HuH-7 (cell line): ENCODE results near the gene JAM3.
A peak's percentile ranks its signal among the peaks of the same experiment; 100 is the strongest.
"Not testable (repeated sequence)": the region's sequence is repeated elsewhere in the genome, so short reads cannot be mapped to it uniquely, and the experiment has no call there.

Experiments
- DNase-seq: peaks from one replicate; pipeline ENCODE4 v3.0.0; 2011; ENCODE audit warnings: low spot score

The JAM3 gene

DNA sequence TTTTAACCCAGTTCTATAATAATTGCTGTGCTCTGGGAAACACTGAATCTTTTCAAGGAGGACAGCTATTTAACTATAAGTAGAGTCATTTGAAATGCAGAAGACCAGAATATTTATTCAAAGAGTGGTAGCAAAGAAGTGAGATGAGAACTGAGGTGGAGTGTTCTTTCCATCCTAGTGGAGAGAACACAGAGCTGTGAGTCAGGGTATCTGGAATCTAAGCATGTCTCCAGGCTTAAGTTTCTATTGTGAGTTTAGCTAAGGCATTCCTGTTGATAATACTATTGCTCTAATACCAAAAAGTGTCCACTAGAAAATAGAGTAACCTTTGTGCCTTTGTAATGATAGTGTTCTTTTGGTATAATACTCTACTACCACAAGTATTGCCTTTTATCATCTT lies 32.4 kb downstream of the JAM3 start:
- DNase-seq: no peak

DNA sequence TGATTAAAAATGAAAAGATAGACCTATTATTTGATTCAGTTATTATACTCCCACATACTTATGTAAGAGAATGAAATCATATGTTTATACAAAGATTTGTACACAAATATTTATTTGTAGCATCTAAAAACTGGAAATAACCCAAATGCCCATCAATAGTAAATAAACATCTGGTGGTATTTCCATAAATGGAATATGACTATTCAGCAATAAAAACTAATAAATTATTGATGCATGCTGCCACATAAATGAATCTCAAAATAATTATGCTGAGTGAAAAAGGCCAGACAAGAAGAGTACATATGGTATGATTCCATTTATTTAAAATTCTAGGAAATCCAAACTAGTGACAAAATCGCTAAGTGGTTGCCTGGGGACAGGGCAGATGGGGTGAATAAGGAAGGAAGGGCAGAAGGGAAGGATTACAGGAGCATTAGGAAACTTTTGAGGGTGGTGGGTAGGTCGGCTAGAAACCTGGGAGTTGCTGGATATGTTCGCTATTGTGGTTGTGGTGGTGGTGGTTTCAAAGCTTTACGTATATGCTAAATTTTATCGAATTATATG lies 41.5 kb downstream of the JAM3 start:
- DNase-seq: no peak

DNA sequence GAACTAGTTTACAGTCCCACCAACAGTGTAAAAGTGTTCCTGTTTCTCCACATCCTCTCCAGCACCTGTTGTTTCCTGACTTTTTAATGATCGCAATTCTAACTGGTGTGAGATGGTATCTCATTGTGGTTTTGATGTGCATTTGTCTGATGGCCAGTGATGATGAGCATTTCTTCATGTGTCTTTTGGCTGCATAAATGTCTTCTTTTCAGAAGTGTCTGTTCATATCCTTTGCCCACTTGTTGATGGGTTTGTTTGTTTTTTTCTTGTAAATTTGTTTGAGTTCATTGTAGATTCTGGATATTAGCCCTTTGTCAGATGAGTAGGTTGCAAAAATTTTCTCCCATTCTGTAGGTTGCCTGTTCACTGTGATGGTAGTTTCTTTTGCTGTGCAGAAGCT lies 44.9 kb downstream of the JAM3 start:
- DNase-seq: not testable (repeated sequence)

DNA sequence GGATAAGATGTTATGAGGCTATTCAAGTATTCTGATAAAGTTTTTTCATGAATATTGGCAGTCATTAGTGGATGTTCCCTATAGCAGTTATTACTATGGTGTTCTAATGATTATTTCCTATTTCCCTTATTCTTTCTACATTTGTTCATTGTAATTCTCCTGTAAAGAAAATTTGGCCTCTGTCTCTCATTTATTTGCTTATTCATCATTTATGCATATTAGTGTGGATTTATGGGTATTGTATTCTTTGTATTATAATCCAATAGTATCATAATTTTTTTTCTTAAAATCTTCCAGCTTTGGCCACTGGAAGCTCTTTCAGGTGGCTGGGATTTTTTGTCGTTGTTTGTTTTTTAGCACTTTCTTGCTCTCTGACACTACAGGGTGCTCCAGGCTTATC lies 47.3 kb downstream of the JAM3 start:
- no peak for DNase-seq

DNA sequence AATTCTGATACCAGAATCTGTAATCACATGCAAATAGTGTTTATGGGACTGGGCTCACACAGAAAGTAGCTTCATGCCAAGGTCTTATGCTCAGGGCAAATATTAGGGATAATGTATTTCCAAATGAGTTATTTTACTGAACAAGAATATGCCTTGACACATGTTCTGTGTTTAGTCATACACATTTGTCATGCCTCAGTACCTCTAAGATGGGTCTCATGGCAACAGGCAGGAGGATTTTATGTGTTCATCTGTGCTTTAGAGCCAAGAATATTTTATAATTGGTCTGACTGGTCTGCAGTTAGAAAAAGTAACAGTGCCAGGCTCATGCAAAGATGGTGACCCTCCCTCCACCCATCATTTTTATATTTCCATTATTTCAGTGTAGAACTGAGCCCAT lies 49.1 kb downstream of the JAM3 start:
- DNase-seq: no peak

DNA sequence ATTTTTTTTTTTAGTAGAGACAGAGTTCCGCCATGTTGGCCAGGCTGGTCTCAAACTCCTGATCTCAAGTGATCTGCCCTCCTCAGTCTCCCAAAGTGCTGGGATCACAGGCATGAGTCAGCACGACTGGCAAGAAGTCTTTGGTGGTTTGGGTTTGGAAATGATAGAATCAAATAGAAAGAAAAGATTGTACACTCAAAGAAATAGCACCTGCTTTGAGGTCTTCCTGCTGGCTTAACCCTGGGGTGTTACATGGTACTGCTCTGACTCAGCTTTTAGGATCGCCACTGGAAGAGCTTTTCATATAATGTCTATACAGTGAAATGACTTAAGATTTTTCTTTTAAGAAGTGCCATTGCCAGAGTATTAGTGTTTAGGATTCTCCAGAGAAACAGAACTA lies 50.2 kb downstream of the JAM3 start:
- DNase-seq: no peak

DNA sequence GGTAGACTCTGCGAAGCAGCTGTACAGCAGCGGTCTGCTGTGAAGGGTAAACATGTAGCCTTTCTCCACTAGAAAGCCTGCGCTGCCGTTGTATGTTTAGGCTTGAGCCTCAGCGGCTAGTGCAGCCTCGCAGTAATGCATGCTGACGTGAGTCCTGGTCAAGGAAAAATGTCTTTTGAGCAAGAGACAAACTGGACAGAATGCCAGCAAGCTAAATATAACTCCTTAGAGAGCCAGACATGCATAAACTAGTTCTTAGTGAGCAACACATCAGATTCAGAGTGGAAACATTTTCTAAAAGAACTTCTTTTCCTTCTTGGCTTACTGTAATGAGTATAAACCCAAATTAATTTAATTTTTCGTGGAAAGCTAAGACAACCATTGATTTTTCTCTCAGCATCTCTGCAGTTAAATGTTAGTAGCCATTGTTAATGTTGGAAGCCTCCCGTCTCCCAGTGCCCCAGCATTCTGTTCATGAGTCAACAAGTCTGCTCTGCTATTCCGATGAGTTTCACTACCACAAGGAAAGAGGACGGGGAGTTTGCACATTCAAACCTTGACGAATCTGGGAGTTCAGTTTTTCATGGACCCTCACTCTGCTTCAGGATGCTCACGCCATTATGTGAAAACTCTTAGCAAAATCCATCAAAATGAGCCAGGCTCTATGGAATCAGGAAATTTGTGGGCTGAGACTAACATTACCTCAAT lies 51.4 kb downstream of the JAM3 start:
- DNase-seq: no peak

DNA sequence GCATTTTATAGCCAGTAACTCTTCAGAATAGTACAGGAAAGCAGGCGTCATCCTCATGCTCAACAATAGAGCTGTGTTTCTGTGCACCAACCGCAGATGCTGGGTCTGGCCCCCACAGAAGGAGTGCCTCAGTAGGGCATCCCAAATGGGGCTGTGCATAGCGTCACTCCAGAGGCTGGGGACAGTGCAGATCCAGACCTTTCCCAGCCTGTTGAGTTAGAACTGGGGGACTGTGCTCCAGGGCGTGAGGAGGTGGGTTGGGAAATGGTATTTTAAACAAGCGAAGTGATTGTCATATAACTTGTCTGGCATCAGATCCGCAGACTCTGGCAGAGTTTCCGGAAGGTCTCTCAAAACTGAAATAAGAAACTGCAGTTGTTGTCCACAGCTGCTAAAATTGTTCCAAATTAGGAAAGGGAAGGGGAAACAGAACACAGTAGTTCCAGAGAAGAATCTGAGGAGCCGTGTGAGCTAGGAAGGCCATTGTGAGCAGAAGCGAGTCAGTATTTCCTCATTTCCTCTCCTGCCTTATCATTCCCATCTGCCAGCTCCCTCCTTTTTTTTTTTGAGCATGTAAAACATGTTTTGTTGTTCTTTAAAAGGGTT lies 52.2 kb downstream of the JAM3 start:
- no peak for DNase-seq

DNA sequence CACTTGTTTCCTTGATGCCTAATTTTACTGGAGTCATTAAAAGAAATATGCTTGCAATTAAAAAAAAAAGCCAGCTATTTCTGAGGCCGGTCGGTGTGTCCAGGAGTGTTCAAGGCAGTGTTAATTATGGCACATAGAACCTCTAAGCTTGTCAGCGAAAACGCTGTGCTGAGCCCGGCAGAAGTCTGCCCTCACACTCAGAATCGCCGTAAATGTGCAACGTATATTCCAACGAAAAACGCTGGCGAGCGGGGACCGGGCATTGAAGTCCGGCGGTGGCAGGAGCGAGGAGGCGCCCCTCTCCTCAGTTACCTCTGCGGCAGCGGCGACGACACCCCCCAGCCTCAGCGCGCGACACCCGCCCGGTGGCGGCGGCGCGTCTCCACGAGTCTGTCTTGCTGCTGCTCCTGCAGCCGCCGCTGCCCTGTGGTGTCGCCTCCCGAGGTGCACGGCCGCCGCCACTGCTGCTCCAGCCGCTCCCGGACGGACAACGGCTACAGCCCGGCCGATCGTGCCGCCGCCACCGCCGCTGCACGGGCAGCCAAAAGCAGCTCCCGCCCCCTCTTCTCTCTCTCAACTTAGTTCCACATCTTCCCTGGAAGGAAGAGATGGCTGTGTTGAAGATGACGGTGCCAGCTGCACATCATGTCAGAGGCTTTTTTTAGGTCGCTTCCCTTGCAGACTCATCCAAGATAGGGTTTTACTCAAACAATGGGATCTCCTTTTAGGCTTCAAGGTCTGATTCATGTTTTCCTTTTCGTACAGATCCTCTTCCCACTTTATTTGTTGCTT lies 56.0 kb downstream of the JAM3 start:
- DNase-seq: no peak

DNA sequence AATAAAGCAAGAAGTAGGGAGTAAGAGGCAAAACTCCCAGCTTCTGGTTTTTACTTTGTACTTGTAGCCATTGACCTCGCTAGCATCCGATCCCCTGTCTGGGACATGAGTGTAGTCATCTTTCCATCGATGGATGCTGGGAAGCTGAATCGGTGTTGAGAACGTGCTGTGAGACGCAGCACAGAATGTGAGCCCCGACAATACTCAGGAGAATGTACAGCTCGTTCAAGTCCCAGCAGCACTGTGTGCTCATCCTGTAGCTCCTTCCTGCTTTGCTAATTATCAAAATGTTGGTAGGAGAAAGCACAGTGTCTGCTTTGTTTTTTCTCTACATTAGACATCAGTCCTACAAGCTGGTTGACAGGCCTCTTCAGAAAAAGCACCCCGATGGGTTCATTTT lies 56.6 kb downstream of the JAM3 start:
- no peak for DNase-seq

DNA sequence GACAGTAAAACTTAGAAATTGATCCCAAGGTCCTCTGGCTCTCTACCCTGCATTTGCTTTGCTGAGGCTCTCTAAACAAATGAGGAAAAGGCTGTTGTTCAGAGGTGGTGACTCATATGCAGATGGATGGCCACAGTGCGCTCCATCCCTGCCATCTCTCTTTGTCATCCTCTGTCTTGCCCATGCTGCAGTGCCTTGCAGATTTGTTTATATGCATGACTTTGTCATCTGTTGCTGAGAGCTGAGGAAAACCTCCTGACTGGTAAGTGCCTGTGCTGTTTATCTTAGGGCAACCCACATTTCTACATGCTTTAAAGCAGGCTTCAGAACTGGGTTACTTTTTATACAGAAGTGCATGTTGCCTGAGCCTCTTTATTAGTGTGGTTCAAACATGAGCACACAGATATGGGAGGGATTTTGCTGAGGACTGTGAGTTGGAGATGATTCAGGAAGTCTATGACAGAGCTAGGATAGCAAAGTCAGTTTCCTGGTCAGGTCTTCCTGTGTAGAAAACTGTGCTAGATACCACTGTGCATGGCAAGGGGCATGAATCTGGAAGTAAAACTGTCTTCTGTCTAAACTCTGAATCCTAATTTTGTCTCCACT lies 57.4 kb downstream of the JAM3 start:
- DNase-seq: no peak

DNA sequence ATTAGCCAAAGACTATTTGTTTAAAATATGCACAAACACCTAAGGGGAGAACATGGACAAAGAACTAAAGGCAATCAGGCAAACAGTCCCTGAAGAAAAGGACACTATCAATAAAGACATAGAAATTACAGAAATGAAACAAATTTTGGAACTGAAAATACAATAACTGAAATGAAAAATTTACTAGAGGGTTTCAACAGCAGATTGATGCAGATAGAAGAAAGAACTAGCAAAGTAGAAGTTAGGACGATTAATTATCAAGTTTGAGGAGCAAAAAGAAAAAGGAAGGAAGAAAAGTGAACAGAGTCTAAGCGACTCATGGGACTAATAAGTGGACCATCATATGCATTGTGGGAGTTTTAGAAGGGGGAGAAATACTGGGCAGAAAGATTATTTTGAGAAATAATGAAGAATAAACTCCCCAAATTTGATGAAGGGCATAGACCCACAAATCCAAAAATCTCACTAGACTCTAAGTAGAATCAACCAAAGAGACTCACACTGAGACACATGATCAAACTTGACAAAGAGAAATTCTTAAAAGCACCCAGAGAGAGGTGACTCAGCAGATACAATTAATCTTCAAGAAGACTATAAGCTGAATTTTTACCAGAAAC lies 62.9 kb downstream of the JAM3 start:
- no peak for DNase-seq

DNA sequence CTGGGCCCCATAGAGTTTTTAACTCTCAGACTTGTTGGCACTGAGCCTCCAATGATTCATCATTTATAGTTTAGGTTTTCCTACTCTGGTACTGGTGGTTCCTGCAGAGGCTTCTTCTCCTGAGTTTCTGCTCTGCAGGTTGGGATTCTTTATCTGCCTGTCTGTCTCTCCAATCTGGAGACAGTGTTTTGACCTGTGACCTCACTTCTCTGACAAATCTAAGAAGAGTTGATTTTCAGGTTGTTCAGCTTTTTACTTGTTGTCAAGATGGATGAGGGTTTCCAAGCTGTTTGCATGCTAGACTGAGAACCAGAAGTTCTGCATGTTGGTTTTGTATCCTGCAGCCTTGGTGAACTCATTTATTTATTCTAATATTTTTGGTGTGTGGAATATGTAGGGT lies 63.9 kb downstream of the JAM3 start:
- no peak for DNase-seq

DNA sequence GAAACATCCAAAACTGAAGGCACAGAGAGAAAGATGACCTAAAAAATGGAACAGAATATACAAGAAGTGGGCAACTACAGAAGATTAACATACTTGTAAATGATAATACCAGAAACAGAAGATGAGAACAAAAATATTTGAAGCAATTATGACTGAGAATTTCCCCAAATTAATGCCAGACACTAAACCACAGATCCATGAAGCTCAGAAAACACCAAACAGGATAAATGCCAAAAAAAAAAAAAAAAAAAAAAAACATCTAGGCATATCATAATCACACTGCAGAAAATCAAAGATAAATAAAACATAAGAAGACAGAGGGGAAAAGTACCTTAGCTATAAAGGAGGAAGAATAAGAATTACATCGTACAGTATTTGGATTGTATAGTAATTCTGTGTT lies 65.3 kb downstream of the JAM3 start:
- DNase-seq: no peak

DNA sequence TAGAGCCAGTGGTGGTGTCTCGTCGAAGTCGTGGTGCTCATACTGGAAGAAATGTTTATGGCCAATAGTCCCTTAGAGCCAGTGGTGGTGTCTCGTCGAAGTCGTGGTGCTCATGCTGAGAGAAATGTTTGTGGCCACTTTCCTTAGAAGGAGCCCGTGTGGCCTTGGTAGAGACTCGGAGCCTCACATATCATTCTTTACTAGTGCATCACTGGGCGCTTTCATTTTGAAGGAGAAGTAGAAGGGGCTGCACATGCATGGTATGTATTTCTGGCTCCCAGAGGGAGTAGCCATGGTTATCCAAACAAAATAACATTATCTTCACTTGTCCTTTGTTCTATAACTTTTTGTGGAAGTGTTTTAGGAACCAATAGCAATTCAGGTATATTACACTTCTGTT lies 69.5 kb downstream of the JAM3 start:
- no peak for DNase-seq

DNA sequence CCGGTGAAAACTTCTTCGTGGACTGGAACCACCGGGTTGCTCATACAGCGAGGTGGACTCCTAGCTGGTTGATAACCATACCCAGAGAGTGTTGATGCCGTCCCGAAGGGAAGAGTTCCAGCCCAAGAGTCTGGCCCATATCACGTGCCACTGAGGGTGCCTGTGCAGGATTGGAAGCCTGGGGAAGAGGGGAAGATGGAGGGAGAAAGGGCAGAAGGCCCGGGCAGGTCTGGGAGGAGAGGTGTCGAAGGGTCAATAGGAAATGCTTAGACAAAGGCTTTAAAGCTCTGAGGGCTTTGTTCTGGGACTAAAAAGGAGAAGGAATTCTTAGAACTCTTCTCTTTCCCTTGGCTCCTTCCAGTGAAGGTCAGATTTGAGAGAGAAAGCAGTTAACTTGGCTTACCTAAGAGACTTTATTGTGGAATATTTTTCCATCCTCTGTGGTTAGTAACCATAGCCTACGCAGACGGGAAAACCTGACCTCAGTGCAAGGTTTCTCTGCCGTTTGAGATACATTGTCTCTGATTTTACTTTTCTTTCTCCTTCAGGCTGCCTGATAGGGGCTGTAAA lies 70.5 kb downstream of the JAM3 start:
- no peak for DNase-seq

DNA sequence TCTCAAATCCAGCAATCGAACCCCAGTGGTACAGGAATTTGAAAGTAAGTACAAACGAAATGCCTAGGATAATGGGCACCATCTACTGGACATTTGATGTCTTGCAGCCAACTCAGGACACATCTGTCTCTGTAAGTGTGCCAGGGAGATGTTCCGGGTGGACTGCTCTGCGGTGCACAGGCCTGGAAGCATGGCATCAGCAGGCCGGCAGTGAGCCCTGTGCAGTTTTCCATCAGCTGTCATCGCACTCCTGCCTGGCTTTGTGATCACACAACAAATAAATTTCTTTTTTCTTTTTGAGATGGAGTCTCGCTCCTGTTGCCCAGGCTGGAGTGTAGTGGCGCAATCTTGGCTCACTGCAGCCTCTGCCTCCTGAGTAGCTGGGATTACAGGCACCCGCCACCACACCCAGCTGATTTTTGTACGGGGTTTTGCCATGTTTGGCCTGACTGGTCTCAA lies 71.0 kb downstream of the JAM3 start:
- DNase-seq: peak; percentile 50

DNA sequence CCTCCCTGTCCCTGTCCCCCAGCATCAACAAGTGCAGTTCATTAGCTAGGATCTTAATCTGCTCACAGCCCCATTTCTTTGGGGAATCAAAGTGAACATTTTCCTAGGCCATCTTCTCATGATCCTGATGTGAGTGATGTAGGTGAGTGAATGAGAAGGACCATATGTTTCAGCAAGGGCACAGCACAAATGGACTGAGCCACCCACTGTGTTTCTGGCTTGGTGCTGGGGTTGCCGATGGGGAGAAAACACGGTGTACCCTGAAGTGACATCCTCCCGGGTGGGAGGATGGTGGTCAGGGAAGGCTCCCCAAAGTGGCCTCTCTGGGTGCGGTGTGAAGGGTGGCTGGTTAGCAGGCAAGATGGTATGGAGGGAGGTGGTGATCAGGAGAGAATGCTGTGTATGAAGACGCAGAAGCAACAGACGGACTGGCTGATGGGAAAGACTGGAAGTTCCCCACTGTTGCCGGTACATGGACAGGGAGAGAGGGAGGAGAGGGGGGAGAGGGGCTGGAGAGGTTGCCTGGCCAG lies 72.2 kb downstream of the JAM3 start:
- no peak for DNase-seq

DNA sequence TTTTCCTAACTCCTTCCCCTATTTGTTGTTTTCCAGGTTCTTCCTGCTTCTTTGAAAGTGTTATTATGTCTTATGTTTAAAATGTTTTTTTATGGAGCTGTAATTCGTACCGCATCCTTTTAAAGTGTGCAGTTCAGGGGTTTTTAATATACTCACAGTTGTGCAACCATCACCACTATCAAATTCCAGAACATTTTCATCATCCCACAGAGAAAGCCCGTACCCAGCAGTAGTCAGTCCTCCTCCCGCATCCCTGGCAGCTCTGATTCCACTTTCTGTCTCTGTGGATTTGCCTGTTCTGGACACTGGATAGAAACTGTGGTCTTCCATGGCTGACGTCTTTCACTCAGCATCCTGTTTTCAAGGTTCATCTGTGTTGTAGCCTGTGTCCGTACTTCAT lies 73.7 kb downstream of the JAM3 start:
- no peak for DNase-seq

DNA sequence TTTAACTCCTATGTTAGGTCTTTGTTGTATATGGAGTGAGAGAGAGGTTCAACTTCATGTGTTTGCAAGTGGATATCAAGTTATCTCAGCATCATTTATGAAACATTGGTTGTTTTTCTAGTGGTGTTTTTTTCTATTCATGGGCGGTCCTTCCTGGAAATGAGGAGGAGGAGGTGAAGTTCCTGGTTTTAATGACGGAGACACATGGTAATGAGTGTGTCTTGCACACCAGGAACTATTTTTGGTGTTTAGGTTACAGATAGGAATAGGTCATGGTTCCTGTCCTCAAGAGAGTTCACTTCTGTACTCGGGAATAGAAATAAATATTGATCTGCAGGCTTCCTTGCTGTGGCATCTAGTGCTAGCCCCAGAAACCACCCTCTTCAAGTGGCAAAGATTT lies 74.9 kb downstream of the JAM3 start:
- no peak for DNase-seq

DNA sequence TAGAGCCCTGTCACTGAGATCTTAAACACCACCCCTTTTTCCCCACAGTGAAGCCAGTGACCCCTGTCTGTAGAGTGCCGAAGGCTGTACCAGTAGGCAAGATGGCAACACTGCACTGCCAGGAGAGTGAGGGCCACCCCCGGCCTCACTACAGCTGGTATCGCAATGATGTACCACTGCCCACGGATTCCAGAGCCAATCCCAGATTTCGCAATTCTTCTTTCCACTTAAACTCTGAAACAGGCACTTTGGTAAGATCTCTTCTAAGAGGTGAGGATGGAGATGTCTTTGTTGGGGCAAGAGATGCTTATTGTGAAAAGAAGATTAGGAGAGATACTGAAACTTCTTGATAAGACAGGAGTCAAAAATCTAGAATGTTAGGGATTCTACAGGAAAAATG lies 75.9 kb downstream of the JAM3 start:
- no peak for DNase-seq

DNA sequence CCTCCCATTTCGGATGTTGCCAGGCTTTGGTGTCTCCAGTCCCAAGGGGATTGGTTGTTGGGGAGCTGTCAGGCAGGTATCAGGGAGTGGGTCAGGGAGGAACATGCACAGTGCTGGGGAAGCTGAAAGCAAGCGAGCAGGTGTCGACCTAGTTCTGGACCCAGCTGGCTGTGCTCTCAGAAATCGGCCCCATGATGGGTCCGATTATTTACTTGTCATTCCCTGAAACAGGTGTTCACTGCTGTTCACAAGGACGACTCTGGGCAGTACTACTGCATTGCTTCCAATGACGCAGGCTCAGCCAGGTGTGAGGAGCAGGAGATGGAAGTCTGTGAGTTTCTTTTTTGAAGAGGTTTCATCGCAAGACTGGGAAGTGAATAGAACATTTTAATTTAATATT lies 76.8 kb downstream of the JAM3 start:
- no peak for DNase-seq
